HEK293T (cell line): ENCODE data around the gene PCBP1.

ENCODE experiments used
- CTCF ChIA-PET: fragments of 350-600 bp; formaldehyde crosslinking; extraction: SDS; loops from one replicate; lab custom pipeline; 2021; ENCODE audit warnings: antibody characterized with exemption, inconsistent platforms; lab: Yijun Ruan, JAX
- POLR2A ChIA-PET: fragments of 350-600 bp; formaldehyde crosslinking; extraction: SDS; loops from one replicate; lab custom pipeline; 2020; ENCODE audit warnings: antibody characterized with exemption, inconsistent platforms; lab: Yijun Ruan, JAX
- DNase-seq: peaks from one replicate; pipeline ENCODE4 v3.0.0; 2012; ENCODE audit warnings: mixed read lengths; ENCODE audit errors: extremely low spot score
- BHLHE40 ChIP-seq: fragments of 450-650 bp; IDR thresholded peaks from 2 replicates; pipeline ENCODE4 v1.6.1; 2016; ENCODE audit warnings: mild to moderate bottlenecking, moderate library complexity, borderline replicate concordance
- CTBP1 ChIP-seq: fragments of 450-650 bp; IDR thresholded peaks from 2 replicates; pipeline ENCODE4 v1.6.1; 2016; ENCODE audit warnings: borderline replicate concordance
- ELF4 ChIP-seq: fragments of 450-650 bp; IDR thresholded peaks from 2 replicates; pipeline ENCODE4 v1.6.1; 2017; ENCODE audit warnings: antibody characterized with exemption
- FOXA1 ChIP-seq: fragments of 450-650 bp; IDR thresholded peaks from 2 replicates; pipeline ENCODE4 v1.6.1; 2016; ENCODE audit warnings: mild to moderate bottlenecking
- FOXK2 ChIP-seq: fragments of 450-650 bp; IDR thresholded peaks from 2 replicates; pipeline ENCODE4 v1.6.1; 2016; ENCODE audit warnings: mild to moderate bottlenecking
- FOXM1 ChIP-seq: fragments of 450-650 bp; IDR thresholded peaks from 2 replicates; pipeline ENCODE4 v1.6.1; 2017; ENCODE audit warnings: mild to moderate bottlenecking, borderline replicate concordance
- HDGF ChIP-seq: fragments of 450-650 bp; IDR thresholded peaks from 2 replicates; pipeline ENCODE4 v1.6.1; 2017; ENCODE audit warnings: antibody characterized with exemption, borderline replicate concordance
- L3MBTL2 ChIP-seq: fragments of 450-650 bp; conservative IDR thresholded peaks from 2 replicates; pipeline ENCODE4 v1.6.1; 2016; ENCODE audit warnings: mild to moderate bottlenecking
- LEF1 ChIP-seq: fragments of 450-650 bp; IDR thresholded peaks from 2 replicates; pipeline ENCODE4 v1.6.1; 2017; ENCODE audit warnings: mild to moderate bottlenecking, borderline replicate concordance
- NFRKB ChIP-seq: fragments of 450-650 bp; IDR thresholded peaks from 2 replicates; pipeline ENCODE4 v1.6.1; 2016; ENCODE audit warnings: mild to moderate bottlenecking, moderate library complexity
- SP1 ChIP-seq: fragments of 450-650 bp; IDR thresholded peaks from 2 replicates; pipeline ENCODE4 v1.6.1; 2017
- SUZ12 ChIP-seq: fragments of 450-650 bp; IDR thresholded peaks from 2 replicates; pipeline ENCODE4 v1.6.1; 2016; ENCODE audit warnings: mild to moderate bottlenecking
- TARDBP ChIP-seq: fragments of 450-650 bp; IDR thresholded peaks from 2 replicates; pipeline ENCODE4 v1.6.1; 2016
- ZNF384 ChIP-seq: fragments of 450-650 bp; IDR thresholded peaks from 2 replicates; pipeline ENCODE4 v1.6.1; 2016
- TF ChIP-seq, protein P1 (sequence below): fragments of 450-650 bp; IDR thresholded peaks from 2 replicates; pipeline ENCODE4 v1.6.1; 2016

The PCBP1 gene

DNA sequence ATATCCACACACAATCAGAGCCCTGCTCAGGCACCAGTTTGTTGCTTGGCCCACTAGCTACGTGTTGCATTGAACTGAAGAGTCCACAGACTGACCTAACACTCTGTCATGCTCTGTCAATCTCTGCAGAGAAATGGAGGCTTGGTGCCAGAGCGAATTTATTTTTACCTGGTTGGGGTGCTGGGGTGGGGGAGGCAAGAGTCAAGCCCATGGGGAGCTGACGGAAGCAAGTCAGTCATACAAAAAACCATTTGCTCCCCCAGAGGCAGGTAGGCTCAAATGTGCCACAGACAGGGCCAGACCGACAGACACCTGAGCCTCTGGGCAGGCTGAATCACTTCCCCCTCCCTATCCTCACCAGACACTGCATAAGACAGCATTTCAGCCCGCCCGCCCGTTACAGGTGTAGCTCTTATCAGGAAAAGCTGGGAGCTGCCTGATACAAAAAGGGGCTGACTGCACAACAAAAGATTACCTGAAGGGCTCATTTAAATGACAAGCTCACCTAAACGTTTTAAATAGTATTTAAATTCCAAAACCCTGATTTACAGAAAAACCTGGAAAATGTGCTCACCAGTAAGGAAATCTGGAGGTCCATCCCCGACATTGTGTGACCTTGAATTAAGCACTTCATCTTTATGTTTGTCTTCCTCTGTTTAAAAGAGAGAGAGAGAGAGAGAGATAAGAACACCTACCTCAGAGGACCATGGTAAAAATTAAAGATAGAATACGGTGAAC is 2.1 kb upstream of the PCBP1 start:
- TF ChIP-seq SP1 (no peak), LEF1 (no peak), BHLHE40 (no peak), HDGF (no peak), ZNF384 (no peak)
- ChIA-PET POLR2A (interaction anchor here (0.6 to 7.8 kb wide), 12 partner anchors 9 to 208 kb away, joined by 3 to 88 read pairs (median 8); partner anchors contain the start of genes C2orf42 and MXD1), CTCF (interaction anchor here (0.7 to 1.7 kb wide), 2 partner anchors 14 to 360 kb away, joined by 3 to 9 read pairs; no protein-coding TSS in a partner anchor)
- DNase-seq, result no peak

DNA sequence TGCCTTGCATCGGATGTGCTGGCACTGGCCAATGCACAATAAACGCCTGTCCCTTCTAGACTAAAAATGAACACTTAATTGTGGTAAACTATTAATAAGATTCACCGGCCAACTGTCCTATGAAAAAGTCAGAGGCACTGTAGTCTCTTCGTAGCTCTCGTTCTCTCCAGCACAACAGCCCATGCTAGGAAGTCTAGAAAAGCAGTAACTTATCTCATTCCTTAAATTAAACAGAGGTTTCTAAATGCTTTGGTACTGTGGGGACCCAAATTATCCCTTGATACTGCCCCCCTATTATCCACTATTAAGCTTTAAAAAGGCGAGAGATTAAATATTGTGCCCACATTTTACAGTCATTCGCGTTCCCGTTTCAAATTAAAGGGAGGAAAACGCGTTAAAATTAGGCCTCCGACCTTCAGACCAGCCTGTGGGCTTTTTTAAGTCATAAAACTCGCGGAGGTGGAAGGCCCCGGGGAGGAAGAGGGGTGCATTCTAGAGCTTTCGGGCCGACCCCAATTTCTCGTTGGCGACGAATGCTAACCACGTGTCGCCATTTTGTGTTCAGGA is 1.5 kb upstream of the PCBP1 start:
- POLR2A ChIA-PET, result interaction anchor here (0.6 to 7.8 kb wide), 12 partner anchors 10 to 207 kb away, joined by 3 to 88 read pairs (median 8); partner anchors contain the start of genes C2orf42 and MXD1
- CTCF ChIA-PET, result interaction anchor here (1.7 kb wide), 1 partner anchor 15 kb away, joined by 9 read pairs; no protein-coding TSS in a partner anchor

DNA sequence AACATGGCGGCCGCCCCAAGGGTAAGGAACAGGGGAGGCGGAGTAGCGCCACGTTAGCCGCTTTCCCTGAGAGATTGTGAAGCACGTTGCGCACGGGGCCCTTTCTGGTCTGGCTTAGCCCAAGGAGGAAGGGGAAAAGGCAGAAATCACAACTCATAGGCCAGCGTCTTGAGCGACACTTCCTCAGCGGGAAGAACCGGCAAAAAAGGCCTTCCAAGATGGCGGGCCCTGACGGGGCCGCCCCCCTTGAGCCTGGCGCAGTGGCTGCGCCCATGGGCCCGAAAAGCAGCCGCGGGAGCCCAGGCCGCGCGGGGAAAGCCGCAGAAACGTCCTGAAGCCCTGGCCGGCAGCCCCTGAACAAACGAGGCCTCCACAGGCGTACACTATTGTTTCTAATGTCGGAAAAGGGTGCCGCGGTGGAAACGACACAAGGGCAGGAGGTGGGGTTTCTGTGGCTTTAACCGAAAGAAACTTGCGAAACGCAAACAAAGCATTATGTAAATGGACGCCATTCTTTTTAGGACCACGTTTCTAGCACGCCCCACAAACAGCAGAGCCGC is 919 bp upstream of the PCBP1 start:
- peak; percentile 58 for DNase-seq
- POLR2A ChIA-PET, result interaction anchor here (0.6 to 7.8 kb wide), 18 partner anchors 10 to 207 kb away, joined by 3 to 88 read pairs (median 6); partner anchors contain the start of genes C2orf42, MXD1 and SNRPG
- TF ChIP-seq ELF4 (peak; percentile 36; the same call in 1 of the 2 replicates), FOXK2 (no peak), FOXM1 (no peak), NFRKB (peak; percentile 88), LEF1 (0 out of 2 replicates have a peak, but pooled peaks have one; percentile 62), L3MBTL2 (peak; percentile 84)
- TF ChIP-seq, protein P1, sequence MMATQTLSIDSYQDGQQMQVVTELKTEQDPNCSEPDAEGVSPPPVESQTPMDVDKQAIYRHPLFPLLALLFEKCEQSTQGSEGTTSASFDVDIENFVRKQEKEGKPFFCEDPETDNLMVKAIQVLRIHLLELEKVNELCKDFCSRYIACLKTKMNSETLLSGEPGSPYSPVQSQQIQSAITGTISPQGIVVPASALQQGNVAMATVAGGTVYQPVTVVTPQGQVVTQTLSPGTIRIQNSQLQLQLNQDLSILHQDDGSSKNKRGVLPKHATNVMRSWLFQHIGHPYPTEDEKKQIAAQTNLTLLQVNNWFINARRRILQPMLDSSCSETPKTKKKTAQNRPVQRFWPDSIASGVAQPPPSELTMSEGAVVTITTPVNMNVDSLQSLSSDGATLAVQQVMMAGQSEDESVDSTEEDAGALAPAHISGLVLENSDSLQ, result peak; percentile 57
- CTCF ChIA-PET, result interaction anchor here (1.7 kb wide), 1 partner anchor 15 kb away, joined by 9 read pairs; no protein-coding TSS in a partner anchor

More for the DNA sequence above, 1.5 kb upstream of the PCBP1 start:
- peak; percentile 93 for TF ChIP-seq L3MBTL2
- TF ChIP-seq, protein P1, result no peak
- DNase-seq, result no peak

DNA sequence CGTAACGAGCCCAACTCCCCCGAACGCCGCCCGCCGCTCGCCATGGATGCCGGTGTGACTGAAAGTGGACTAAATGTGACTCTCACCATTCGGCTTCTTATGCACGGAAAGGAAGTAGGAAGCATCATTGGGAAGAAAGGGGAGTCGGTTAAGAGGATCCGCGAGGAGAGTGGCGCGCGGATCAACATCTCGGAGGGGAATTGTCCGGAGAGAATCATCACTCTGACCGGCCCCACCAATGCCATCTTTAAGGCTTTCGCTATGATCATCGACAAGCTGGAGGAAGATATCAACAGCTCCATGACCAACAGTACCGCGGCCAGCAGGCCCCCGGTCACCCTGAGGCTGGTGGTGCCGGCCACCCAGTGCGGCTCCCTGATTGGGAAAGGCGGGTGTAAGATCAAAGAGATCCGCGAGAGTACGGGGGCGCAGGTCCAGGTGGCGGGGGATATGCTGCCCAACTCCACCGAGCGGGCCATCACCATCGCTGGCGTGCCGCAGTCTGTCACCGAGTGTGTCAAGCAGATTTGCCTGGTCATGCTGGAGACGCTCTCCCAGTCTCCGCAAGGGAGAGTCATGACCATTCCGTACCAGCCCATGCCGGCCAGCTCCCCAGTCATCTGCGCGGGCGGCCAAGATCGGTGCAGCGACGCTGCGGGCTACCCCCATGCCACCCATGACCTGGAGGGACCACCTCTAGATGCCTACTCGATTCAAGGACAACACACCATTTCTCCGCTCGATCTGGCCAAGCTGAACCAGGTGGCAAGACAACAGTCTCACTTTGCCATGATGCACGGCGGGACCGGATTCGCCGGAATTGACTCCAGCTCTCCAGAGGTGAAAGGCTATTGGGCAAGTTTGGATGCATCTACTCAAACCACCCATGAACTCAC is 673 bp downstream of the PCBP1 start:
- ChIA-PET POLR2A (interaction anchor here (1.1 to 7.8 kb wide), 15 partner anchors 16 to 206 kb away, joined by 3 to 88 read pairs (median 7); partner anchors contain the start of genes C2orf42, MXD1 and SNRPG), CTCF (interaction anchor here (1.2 kb wide), 1 partner anchor 44 kb away, joined by 3 read pairs; no protein-coding TSS in a partner anchor)
- TF ChIP-seq LEF1 (0 out of 2 replicates have a peak, but pooled peaks have one; percentile 14), HDGF (no peak)
- DNase-seq, result no peak

DNA sequence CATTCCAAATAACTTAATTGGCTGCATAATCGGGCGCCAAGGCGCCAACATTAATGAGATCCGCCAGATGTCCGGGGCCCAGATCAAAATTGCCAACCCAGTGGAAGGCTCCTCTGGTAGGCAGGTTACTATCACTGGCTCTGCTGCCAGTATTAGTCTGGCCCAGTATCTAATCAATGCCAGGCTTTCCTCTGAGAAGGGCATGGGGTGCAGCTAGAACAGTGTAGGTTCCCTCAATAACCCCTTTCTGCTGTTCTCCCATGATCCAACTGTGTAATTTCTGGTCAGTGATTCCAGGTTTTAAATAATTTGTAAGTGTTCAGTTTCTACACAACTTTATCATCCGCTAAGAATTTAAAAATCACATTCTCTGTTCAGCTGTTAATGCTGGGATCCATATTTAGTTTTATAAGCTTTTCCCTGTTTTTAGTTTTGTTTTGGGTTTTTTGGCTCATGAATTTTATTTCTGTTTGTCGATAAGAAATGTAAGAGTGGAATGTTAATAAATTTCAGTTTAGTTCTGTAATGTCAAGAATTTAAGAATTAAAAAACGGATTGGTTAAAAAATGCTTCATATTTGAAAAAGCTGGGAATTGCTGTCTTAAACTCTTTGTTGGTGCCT is 1.4 kb downstream of the PCBP1 start:
- no peak for DNase-seq

More for the DNA sequence above, 1.4 kb downstream of the PCBP1 start:
- TF ChIP-seq L3MBTL2 (no peak), SUZ12 (no peak), CTBP1 (no peak), ZNF384 (no peak), NFRKB (no peak), BHLHE40 (no peak), FOXA1 (no peak), FOXK2 (no peak), FOXM1 (no peak), HDGF (no peak), ELF4 (no peak), TARDBP (no peak)
- TF ChIP-seq, protein P1, result no peak
- ChIA-PET CTCF (interaction anchor here (1.2 kb wide), 1 partner anchor 44 kb away, joined by 3 read pairs; no protein-coding TSS in a partner anchor), POLR2A (interaction anchor here (1.2 to 7.8 kb wide), 13 partner anchors 16 to 174 kb away, joined by 4 to 88 read pairs (median 8); partner anchors contain the start of genes C2orf42 and MXD1)
